ENCODE results near the gene GRIK2.

GRIK2 gene

GRCh38 chr6:101417900-101418299 is 24.4 kb downstream of the GRIK2 start:
- intact Hi-C loops (cut with micrococcal nuclease), result no loop called here
- Mint-ChIP-seq H3K4me3 (no peak overlapping the region), H3K27me3 (no peaks in the 10 kb centered on the region), H3K9me3 (no peaks in the 10 kb centered on the region), H3K4me1 (ENCODE audit: low read depth) (no peaks in the 10 kb centered on the region), H3K27ac (no peak overlapping the region), H3K36me3 (ENCODE audit: low read depth) (no peaks in the 10 kb centered on the region)

DNA sequence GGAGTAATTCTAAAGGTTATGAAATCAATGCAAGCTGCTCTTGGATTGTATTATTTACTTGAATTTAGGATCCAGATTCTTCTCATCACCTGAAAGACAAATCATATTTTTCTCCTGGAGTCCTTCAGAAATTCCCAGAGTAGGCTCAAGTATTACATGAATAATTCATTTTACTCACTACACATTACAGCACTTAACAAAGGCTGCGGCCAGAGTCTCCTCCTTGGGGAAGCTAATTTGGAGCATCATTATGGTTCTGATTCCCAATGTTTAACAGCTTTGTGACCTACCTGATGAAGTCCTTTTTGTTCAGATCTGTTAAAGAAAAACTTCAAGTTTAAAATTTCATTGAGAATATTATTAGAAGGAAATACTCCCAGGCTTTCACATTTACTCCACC is 28.7 kb downstream of the GRIK2 start:
- Mint-ChIP-seq H3K4me3 (no peak overlapping the region), H3K27me3 (no peaks in the 10 kb centered on the region), H3K9me3 (no peaks in the 10 kb centered on the region), H3K27ac (no peak overlapping the region), H3K36me3 (ENCODE audit: low read depth) (no peaks in the 10 kb centered on the region), H3K4me1 (ENCODE audit: low read depth) (no peaks in the 10 kb centered on the region)
- intact Hi-C loops (cut with micrococcal nuclease), result no loop called here

DNA sequence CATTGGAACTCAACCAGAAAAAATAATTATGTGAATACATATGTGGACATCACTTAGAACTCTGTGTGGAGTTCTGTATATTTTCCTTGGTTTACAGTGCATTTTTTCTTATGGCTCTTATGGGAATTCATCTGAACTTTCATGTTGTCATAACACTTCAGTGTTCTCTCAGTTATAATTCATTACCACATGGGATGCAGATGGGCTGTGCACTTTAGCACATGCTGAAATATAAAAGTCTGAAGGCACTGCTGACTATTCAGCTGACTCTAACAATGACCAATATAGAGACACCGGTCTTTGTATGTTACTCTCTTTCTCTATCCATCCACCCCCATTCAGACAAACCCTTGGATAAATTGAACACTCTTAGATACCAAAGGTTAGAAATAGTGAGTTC is 29.3 kb downstream of the GRIK2 start:
- Mint-ChIP-seq H3K4me3 (no peak overlapping the region), H3K36me3 (ENCODE audit: low read depth) (no peaks in the 10 kb centered on the region), H3K27ac (no peak overlapping the region), H3K4me1 (ENCODE audit: low read depth) (no peaks in the 10 kb centered on the region), H3K27me3 (no peaks in the 10 kb centered on the region), H3K9me3 (no peaks in the 10 kb centered on the region)
- intact Hi-C loops (cut with micrococcal nuclease), result no loop called here

DNA sequence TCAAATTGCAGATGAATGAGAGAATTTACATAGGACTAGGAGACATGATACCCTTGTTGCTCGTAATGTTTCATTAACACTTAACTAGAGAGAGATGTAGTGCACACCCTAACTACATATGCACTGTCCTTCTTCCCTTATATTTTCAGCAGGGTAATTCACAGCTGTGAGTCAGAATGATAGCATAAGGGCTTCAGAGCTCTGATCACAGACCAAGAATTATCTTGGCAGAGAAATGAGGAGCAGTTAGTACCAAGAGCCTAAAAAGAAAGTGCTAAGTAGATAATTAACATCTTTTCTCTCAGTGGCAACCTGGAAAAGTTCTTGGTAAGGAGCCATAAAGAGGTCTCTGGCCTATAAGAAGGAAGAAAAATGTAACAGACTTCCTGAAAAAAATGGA is 35.8 kb downstream of the GRIK2 start:
- intact Hi-C loops (cut with micrococcal nuclease), result no loop called here
- Mint-ChIP-seq H3K9me3 (no peaks in the 10 kb centered on the region), H3K27ac (no peak overlapping the region), H3K4me3 (no peak overlapping the region), H3K4me1 (ENCODE audit: low read depth) (no peaks in the 10 kb centered on the region), H3K36me3 (ENCODE audit: low read depth) (no peaks in the 10 kb centered on the region), H3K27me3 (no peaks in the 10 kb centered on the region)

GRCh38 chr6:101429845-101430244 is 36.3 kb downstream of the GRIK2 start:
- Mint-ChIP-seq H3K27me3 (no peaks in the 10 kb centered on the region), H3K27ac (no peak overlapping the region), H3K4me1 (ENCODE audit: low read depth) (no peaks in the 10 kb centered on the region), H3K4me3 (no peak overlapping the region), H3K9me3 (no peaks in the 10 kb centered on the region), H3K36me3 (ENCODE audit: low read depth) (no peaks in the 10 kb centered on the region)
- intact Hi-C loops (cut with micrococcal nuclease), result no loop called here

DNA sequence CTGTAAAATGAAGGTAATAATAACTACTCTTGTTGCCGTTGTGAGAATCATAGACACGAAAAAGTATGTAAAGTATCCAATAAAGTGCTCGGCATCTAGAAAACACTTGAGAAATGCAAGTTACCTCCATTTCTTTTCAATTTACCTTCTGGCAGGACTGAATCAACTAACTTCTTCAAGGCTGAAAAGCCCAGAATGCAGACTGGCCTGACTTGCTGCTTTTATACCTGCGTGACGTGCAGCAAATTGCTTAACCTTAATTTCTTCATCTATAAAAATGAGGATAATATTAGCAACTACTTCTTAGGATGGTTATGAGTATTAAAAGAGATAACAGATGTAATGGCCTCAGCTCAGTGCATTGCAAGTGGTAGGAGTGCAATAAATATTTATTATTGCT is 39.6 kb downstream of the GRIK2 start:
- intact Hi-C loops (cut with micrococcal nuclease), result no loop called here
- Mint-ChIP-seq H3K36me3 (ENCODE audit: low read depth) (no peaks in the 10 kb centered on the region), H3K4me1 (ENCODE audit: low read depth) (no peaks in the 10 kb centered on the region), H3K4me3 (no peak overlapping the region), H3K27me3 (no peaks in the 10 kb centered on the region), H3K27ac (no peak overlapping the region), H3K9me3 (no peaks in the 10 kb centered on the region)

DNA sequence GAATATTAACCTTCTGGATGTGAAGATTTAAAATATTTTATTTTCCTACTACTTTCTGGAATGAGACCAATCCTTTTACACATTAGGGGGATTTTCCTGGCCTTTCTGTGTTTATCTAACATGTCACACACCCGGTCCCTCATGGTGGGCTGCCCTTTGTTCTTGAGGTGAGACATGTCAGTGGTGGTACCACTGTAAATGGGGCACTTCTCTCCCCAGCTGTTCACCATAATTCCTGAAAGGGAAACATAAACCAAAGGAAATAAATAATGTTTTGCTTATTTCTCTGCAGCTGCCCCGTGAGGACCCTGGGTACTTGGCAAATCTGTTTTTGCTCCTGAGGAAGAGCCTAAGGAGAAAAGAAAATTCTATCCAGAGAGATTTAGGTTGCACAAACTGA is 41.1 kb downstream of the GRIK2 start:
- H3K4me3 Mint-ChIP-seq, result no peak overlapping the region
- H3K36me3 Mint-ChIP-seq (ENCODE audit: low read depth), result no peaks in the 10 kb centered on the region
- H3K4me1 Mint-ChIP-seq (ENCODE audit: low read depth), result no peaks in the 10 kb centered on the region
- H3K27ac Mint-ChIP-seq, result no peak overlapping the region
- no peaks in the 10 kb centered on the region for H3K27me3 Mint-ChIP-seq
- no peaks in the 10 kb centered on the region for H3K9me3 Mint-ChIP-seq
- intact Hi-C loops (cut with micrococcal nuclease), result no loop called here

- intact Hi-C loops (cut with micrococcal nuclease), result no loop called here
- Mint-ChIP-seq H3K36me3 (ENCODE audit: low read depth) (no peaks in the 10 kb centered on the region), H3K27me3 (no peaks in the 10 kb centered on the region), H3K4me1 (ENCODE audit: low read depth) (no peaks in the 10 kb centered on the region), H3K27ac (no peak overlapping the region), H3K9me3 (no peaks in the 10 kb centered on the region), H3K4me3 (no peak overlapping the region)
Observed at GRCh38 chr6:101435038-101435437, 41.5 kb downstream of the GRIK2 start.

DNA sequence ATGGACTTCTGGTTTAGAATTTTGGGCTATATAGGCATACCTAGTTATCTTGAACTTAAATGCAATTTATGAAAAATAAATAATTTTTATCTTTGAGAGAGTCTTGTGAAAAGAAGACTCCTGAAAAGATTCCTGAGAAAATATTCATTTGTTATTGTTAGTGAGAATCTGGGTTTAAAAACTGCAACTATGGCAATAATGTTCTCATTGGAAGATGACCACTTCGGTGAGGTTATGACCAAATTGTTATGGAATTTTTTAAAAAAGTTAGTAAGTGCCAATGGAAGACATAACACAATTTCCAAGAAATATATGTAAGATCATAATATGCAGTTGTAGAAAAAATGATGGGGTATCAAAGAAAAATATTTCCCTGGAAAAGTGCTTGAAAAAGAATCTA is 46.3 kb downstream of the GRIK2 start:
- H3K9me3 Mint-ChIP-seq, result no peaks in the 10 kb centered on the region
- H3K36me3 Mint-ChIP-seq (ENCODE audit: low read depth), result no peaks in the 10 kb centered on the region
- H3K4me1 Mint-ChIP-seq (ENCODE audit: low read depth), result no peaks in the 10 kb centered on the region
- intact Hi-C loops (cut with micrococcal nuclease), result no loop called here
- no peak overlapping the region for H3K4me3 Mint-ChIP-seq
- no peak overlapping the region for H3K27ac Mint-ChIP-seq
- H3K27me3 Mint-ChIP-seq, result no peaks in the 10 kb centered on the region

DNA sequence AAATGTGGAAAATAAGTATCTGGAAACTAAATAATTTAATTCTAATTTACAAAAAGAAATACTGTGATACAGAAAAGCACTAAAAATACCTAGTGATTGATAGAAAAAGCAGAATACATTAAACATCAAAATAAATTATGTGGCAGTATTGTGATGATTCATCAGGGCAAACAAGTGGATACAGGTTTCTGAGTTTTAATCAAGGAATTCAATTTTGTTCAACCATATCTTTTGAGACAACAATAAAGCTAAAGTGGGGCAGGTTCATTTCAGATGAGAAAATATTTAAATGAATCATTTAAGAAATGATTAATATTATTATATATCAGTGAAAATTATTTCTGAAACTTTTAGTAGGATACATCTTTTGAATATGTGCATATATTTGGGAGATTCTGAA is 49.8 kb downstream of the GRIK2 start:
- Mint-ChIP-seq H3K4me1 (ENCODE audit: low read depth) (no peaks in the 10 kb centered on the region), H3K4me3 (no peak overlapping the region), H3K27ac (no peak overlapping the region), H3K27me3 (no peaks in the 10 kb centered on the region), H3K36me3 (ENCODE audit: low read depth) (no peaks in the 10 kb centered on the region), H3K9me3 (no peaks in the 10 kb centered on the region)
- intact Hi-C loops (cut with micrococcal nuclease), result no loop called here

DNA sequence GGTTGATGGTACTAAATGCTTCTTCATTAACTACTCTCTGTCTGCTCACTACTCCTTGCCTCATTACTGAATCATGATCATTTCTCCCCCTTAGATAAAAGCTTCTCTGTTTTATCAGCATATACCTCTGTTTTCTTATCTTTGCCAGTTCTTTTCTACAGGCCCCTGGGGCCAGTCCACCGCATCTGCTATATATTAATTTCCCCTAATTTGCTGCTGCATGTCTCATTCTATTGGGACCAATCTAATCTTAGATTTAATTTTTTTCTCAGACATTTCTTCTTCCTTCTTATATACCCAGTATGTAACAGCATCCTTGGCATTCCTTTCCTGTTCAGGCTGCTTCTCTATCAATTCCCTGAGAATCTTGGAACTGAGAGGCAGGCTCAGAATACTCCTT is 51.2 kb downstream of the GRIK2 start:
- intact Hi-C loops (cut with micrococcal nuclease), result no loop called here
- Mint-ChIP-seq H3K27ac (no peak overlapping the region), H3K4me1 (ENCODE audit: low read depth) (no peaks in the 10 kb centered on the region), H3K4me3 (no peak overlapping the region), H3K9me3 (no peaks in the 10 kb centered on the region), H3K27me3 (no peaks in the 10 kb centered on the region), H3K36me3 (ENCODE audit: low read depth) (no peaks in the 10 kb centered on the region)

DNA sequence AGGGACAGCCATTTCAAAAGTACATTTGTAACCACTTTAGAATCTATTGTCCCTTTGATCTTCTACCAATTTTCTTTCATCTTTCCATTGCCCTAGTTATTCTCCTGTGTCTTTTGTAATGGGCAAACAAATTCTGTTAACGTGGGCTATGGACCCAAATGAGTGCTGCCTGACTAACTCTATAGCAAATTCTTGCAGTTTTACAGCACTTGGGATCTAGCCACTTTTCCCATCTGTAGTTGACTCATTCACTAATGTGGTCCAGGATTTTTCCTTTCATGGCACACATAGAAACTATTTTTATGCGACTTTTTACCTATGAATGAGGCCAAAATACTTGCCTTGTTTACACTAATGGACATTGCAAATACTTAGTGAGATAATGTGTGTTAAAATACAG is 52.0 kb downstream of the GRIK2 start:
- H3K9me3 Mint-ChIP-seq, result no peaks in the 10 kb centered on the region
- H3K4me3 Mint-ChIP-seq, result no peak overlapping the region
- H3K36me3 Mint-ChIP-seq (ENCODE audit: low read depth), result no peaks in the 10 kb centered on the region
- H3K27ac Mint-ChIP-seq, result no peak overlapping the region
- no peaks in the 10 kb centered on the region for H3K27me3 Mint-ChIP-seq
- no peaks in the 10 kb centered on the region for H3K4me1 Mint-ChIP-seq (ENCODE audit: low read depth)
- intact Hi-C loops (cut with micrococcal nuclease), result no loop called here

DNA sequence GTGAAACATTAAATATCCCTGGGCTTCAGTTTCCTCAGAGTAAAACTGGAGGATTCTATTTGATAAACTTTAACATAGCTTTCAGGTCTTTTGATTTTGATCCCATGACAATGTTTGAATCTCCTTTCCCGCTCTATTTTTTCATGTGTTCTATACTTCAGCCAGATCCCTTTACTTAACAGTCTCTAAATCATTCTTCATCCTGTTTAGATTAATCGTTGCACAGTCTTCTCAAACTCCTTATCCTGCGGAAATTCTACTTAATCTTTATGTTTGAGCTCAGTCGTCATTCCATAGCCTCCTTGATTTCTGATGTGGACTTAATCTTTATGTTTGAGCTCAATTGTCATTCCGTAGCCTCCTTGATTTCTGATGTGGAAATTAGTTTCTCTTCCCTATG is 57.4 kb downstream of the GRIK2 start:
- H3K27ac Mint-ChIP-seq, result no peak overlapping the region
- H3K27me3 Mint-ChIP-seq, result no peaks in the 10 kb centered on the region
- H3K4me3 Mint-ChIP-seq, result no peak overlapping the region
- H3K9me3 Mint-ChIP-seq, result no peaks in the 10 kb centered on the region
- H3K36me3 Mint-ChIP-seq (ENCODE audit: low read depth), result no peaks in the 10 kb centered on the region
- H3K4me1 Mint-ChIP-seq (ENCODE audit: low read depth), result no peaks in the 10 kb centered on the region
- intact Hi-C loops (cut with micrococcal nuclease), result no loop called here

DNA sequence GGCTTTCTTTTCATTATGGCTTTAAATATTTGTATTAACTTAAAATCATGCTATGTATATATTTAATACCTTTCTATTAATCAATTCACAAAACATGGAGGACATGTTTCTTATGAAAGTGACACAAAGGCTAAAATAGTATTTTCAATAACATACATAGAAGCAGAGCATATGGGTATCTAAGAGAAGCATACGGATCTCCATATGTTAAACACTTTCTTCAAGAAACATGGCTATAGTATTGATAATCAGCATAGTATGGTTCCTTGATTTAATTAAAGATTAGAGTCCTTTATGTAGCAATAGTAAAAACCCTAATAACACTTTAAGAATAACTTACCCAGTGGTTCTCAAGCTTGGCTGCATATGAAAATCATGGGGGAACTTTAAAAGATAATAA is 58.5 kb downstream of the GRIK2 start:
- H3K27ac Mint-ChIP-seq, result no peak overlapping the region
- no peaks in the 10 kb centered on the region for H3K9me3 Mint-ChIP-seq
- H3K4me1 Mint-ChIP-seq (ENCODE audit: low read depth), result no peaks in the 10 kb centered on the region
- H3K4me3 Mint-ChIP-seq, result no peak overlapping the region
- intact Hi-C loops (cut with micrococcal nuclease), result no loop called here
- no peaks in the 10 kb centered on the region for H3K27me3 Mint-ChIP-seq
- no peaks in the 10 kb centered on the region for H3K36me3 Mint-ChIP-seq (ENCODE audit: low read depth)

DNA sequence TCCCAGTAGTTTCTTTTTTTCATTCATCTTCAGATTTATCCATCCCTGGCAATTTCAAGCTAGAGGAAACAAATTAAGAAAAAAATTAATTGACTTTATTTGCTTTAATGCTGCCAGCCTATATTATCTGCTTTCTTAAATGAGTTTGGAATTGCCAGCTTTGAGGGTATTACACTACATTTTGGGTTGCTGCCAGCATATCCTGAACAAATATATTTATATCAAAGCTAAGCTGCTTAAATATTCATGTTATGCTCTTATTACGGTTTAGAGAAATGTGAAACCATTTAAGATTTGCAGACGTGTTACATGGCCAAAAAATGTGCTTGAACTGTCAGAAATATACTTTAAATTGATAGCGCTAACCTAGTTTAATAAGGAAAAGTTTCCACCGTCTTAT is 59.7 kb downstream of the GRIK2 start:
- Mint-ChIP-seq H3K27ac (no peak overlapping the region), H3K4me3 (no peak overlapping the region), H3K27me3 (no peaks in the 10 kb centered on the region), H3K9me3 (no peaks in the 10 kb centered on the region), H3K36me3 (ENCODE audit: low read depth) (no peaks in the 10 kb centered on the region), H3K4me1 (ENCODE audit: low read depth) (no peaks in the 10 kb centered on the region)
- intact Hi-C loops (cut with micrococcal nuclease), result no loop called here
